Left lobe of liver (tissue), 2 donors: ENCODE results near the gene SRCIN1. TPM values are rescaled to one million over a fixed set of nuclear protein-coding genes. Genes with fewer than 3 reads are reported as not detected.
A peak's percentile ranks its signal among the peaks of the same experiment; 100 is the strongest.
"Not testable (repeated sequence)": the region's sequence is repeated elsewhere in the genome, so short reads cannot be mapped to it uniquely, and the experiment has no call there.

Experiments
- ATAC-seq: fragments of 200-7000 bp; cut with Tn5 transposase; one replicate; pipeline ENCODE4 v1.9.1; 2020; ENCODE audit warnings: mild to moderate bottlenecking, moderate library complexity
- DNase-seq: peaks from one replicate; pipeline ENCODE4 v3.0.0-alpha.2; 2020; ENCODE audit warnings: low spot score
- total RNA-seq: library from RNA; stranded (reverse); gene quantifications from one replicate; pipeline ENCODE4 v1.2.1, GENCODE V29; 2021
- donor health status: DM: no; HTN: no; CAD: no; lungs with moderate emphysema.
- donor health status: DM: no; HTN: yes; CAD: no.

The SRCIN1 gene
- total RNA-seq, 1 donor from 2014 or later, result 19.3 TPM

- ATAC-seq, result peak; percentile 98
Observed at GRCh38 chr17:38492067-38493040, 113.4 kb downstream of the SRCIN1 start.

GRCh38 chr17:38491346-38492066 is 114.2 kb downstream of the SRCIN1 start:
- not testable (repeated sequence) for DNase-seq, ATAC-seq

More at GRCh38 chr17:38492067-38493040, 113.4 kb downstream of the SRCIN1 start:
- peak; percentile 91 for DNase-seq

- DNase-seq, ATAC-seq: not testable (repeated sequence)
Observed at GRCh38 chr17:38489774-38490173, 116.0 kb downstream of the SRCIN1 start.

GRCh38 chr17:38485681-38486298 is 120.0 kb downstream of the SRCIN1 start:
- ATAC-seq, DNase-seq: not testable (repeated sequence)

GRCh38 chr17:38485146-38485468 is 120.6 kb downstream of the SRCIN1 start:
- ATAC-seq (no peak), DNase-seq (no peak)

- peak; percentile 70 for DNase-seq
- ATAC-seq, result peak; percentile 95
Observed at GRCh38 chr17:38484242-38485145, 121.3 kb downstream of the SRCIN1 start.

GRCh38 chr17:38482700-38483043 is 123.1 kb downstream of the SRCIN1 start:
- not testable (repeated sequence) for DNase-seq, ATAC-seq

- not testable (repeated sequence) for ATAC-seq, DNase-seq
Observed at GRCh38 chr17:38482039-38482699, 123.6 kb downstream of the SRCIN1 start.

Other genes with a start within 250 kb of the SRCIN1 start
- gene ARHGAP23, start 177.5 kb downstream of the SRCIN1 start, total RNA-seq, result 3.3 TPM
- gene EPOP, start 69.0 kb upstream of the SRCIN1 start, total RNA-seq, result 2.7 TPM
- 29.5 TPM for gene MLLT6, start 99.3 kb upstream of the SRCIN1 start, total RNA-seq
- gene CISD3, start 124.4 kb upstream of the SRCIN1 start, total RNA-seq, result 81.9 TPM
- gene PCGF2, start 142.4 kb upstream of the SRCIN1 start, total RNA-seq, result 4.4 TPM
- gene PSMB3, start 146.8 kb upstream of the SRCIN1 start, total RNA-seq, result 98.2 TPM
- gene PIP4K2B, start 193.6 kb upstream of the SRCIN1 start, total RNA-seq, result 19.8 TPM
- 11.2 TPM for gene CWC25, start 219.4 kb upstream of the SRCIN1 start, total RNA-seq
- gene RPL23, start 247.8 kb upstream of the SRCIN1 start, total RNA-seq, result 371 TPM